HCT116 (cell line): ENCODE results near the gene PDXK. TPM values are rescaled to one million over a fixed set of nuclear protein-coding genes. Genes with fewer than 3 reads are reported as not detected.

Experiments used
- ATAC-seq: fragments of 200-7000 bp; cut with Tn5 transposase; 2 replicates; pipeline ENCODE4 v1.9.1; 2020; ENCODE audit warnings: mild to moderate bottlenecking, moderate library complexity
- BruUV-seq: library from RNA; stranded (reverse); fragments of 400-500 nt; replicated peaks from 2 replicates; lab custom pipeline; 2021; lab: Mats Ljungman, UMichigan
- CTCF ChIA-PET: fragments of 300-600 bp; sonication (Branson Sonifier 250); formaldehyde crosslinking; loops from one replicate; lab custom pipeline; 2021; ENCODE audit warnings: antibody characterized with exemption; lab: Charles Lee
- POLR2A ChIA-PET: fragments of 300-600, 350-600 bp; sonication (Branson Sonifier 250); formaldehyde crosslinking; loops from one replicate; lab custom pipeline; 2021; ENCODE audit warnings: antibody characterized with exemption; lab: Charles Lee
- RAD21 ChIA-PET, 2 experiments: fragments of 300-600 bp; sonication (Branson Sonifier 250); formaldehyde crosslinking; loops; one replicate each; lab custom pipeline; 2023; ENCODE audit warnings: low total read pairs in 2 of 2; ENCODE audit not compliant: uncharacterized antibody in 2 of 2, unreplicated experiment in 2 of 2, low non-redundant PET in 1 of 2; lab: Charles Lee
- DNase-seq: peaks from one replicate; pipeline ENCODE4 v3.0.0-alpha.2; 2010; ENCODE audit warnings: low read depth, low spot score
- H2AFZ ChIP-seq: fragments of 200-600 bp; shearing (Covaris generic), sonication (generic); 2 replicates; pipeline ENCODE4 v1.6.1; 2017; ENCODE audit warnings: low read depth, mixed run types, mixed read lengths, antibody characterized with exemption, low read length; ENCODE audit not compliant: poor library complexity, severe bottlenecking
- H3K27ac ChIP-seq: 2 replicates; pipeline ENCODE4 v1.5.1; 2012; ENCODE audit warnings: low read depth, low read length
- H3K27me3 ChIP-seq: fragments of 200-600 bp; sonication (generic); 2 replicates; pipeline ENCODE4 v1.6.1; 2016; ENCODE audit warnings: mixed run types, low read length, mixed read lengths; ENCODE audit not compliant: insufficient read depth
- H3K36me3 ChIP-seq, 2 experiments: fragments of 200-500 bp in 1 of 2; fragments of 200-600 bp in 1 of 2; sonication (Bioruptor generic) in 1 of 2; sonication (generic) in 1 of 2; 2 replicates each; pipeline versions ENCODE4 v1.5.1 to v1.6.1; 2014 to 2016; ENCODE audit warnings: low read length in 2 of 2, inconsistent platforms in 1 of 2, mixed read lengths in 1 of 2, mixed run types in 1 of 2; ENCODE audit not compliant: insufficient read depth in 2 of 2, control insufficient read depth in 1 of 2
- H3K4me1 ChIP-seq, 2 experiments: fragments of 200-600 bp in 1 of 2; sonication (generic) in 1 of 2; 2 replicates each; pipeline versions ENCODE4 v1.5.1 to v1.6.1; 2012 to 2017; ENCODE audit warnings: low read length in 2 of 2, inconsistent platforms in 1 of 2, mild to moderate bottlenecking in 1 of 2, mixed read lengths in 1 of 2, mixed run types in 1 of 2, moderate library complexity in 1 of 2; ENCODE audit not compliant: insufficient read depth in 2 of 2, control insufficient read depth in 1 of 2
- H3K4me2 ChIP-seq: fragments of 200-600 bp; sonication (generic); 2 replicates; pipeline ENCODE4 v1.6.1; 2017; ENCODE audit warnings: mixed run types, low read length, mixed read lengths
- H3K4me3 ChIP-seq, 2 experiments: fragments of 200-600 bp in 1 of 2; sonication (generic) in 1 of 2; replicated peaks in 1 of 2; 2 replicates each; pipeline ENCODE4 v1.5.1; 2011 to 2016; ENCODE audit warnings: low read length in 2 of 2, control low read depth in 1 of 2, low read depth in 1 of 2, mild to moderate bottlenecking in 1 of 2, mixed read lengths in 1 of 2, mixed run types in 1 of 2
- H3K79me2 ChIP-seq: fragments of 200-600 bp; sonication (generic); 2 replicates; pipeline ENCODE4 v1.6.1; 2017; ENCODE audit warnings: mild to moderate bottlenecking, mixed run types, low read length, moderate library complexity, mixed read lengths; ENCODE audit not compliant: insufficient read depth
- H3K9ac ChIP-seq: fragments of 200-600 bp; sonication (generic); 2 replicates; pipeline ENCODE4 v1.6.1; 2016; ENCODE audit warnings: low read length, mixed read lengths
- H3K9me2 ChIP-seq: fragments of 200-600 bp; sonication (generic), shearing (Covaris generic); 2 replicates; pipeline ENCODE4 v1.6.1; 2017; ENCODE audit warnings: mixed run types, mild to moderate bottlenecking, moderate library complexity; ENCODE audit not compliant: insufficient read depth
- H3K9me3 ChIP-seq, 2 experiments: fragments of 200-500 bp in 1 of 2; fragments of 200-600 bp in 1 of 2; sonication (Bioruptor generic) in 1 of 2; sonication (generic) in 1 of 2; 2 replicates each; pipeline ENCODE4 v1.6.1; 2014 to 2017; ENCODE audit warnings: low read length in 2 of 2, mixed read lengths in 2 of 2, inconsistent platforms in 1 of 2, low read depth in 1 of 2, mild to moderate bottlenecking in 1 of 2, mixed run types in 1 of 2, moderate library complexity in 1 of 2; ENCODE audit not compliant: control insufficient read depth in 1 of 2, insufficient read depth in 1 of 2
- H4K20me1 ChIP-seq: fragments of 200-600 bp; sonication (generic), shearing (Covaris generic); 2 replicates; pipeline ENCODE4 v1.6.1; 2017; ENCODE audit warnings: mixed run types, mild to moderate bottlenecking, moderate library complexity; ENCODE audit not compliant: insufficient read depth
- ELF1 ChIP-seq: IDR thresholded peaks from 2 replicates; pipeline ENCODE4 v1.6.1; 2012; ENCODE audit warnings: low read depth, borderline replicate concordance
- EZH2 ChIP-seq: fragments of 200-600 bp; sonication (generic); IDR thresholded peaks from 2 replicates; pipeline ENCODE4 v1.6.1; 2017; ENCODE audit warnings: antibody characterized with exemption, mixed run types
- JUND ChIP-seq: IDR thresholded peaks from 2 replicates; pipeline ENCODE4 v1.6.1; 2012
- RAD21 ChIP-seq: IDR thresholded peaks from 2 replicates; pipeline ENCODE4 v1.6.1; 2012; ENCODE audit warnings: low read depth, mild to moderate bottlenecking
- REST ChIP-seq: IDR thresholded peaks from 2 replicates; pipeline ENCODE4 v1.6.1; 2012; ENCODE audit warnings: low read depth
- SP1 ChIP-seq: IDR thresholded peaks from 2 replicates; pipeline ENCODE4 v1.6.1; 2012; ENCODE audit warnings: low read depth
- SRF ChIP-seq: IDR thresholded peaks from 2 replicates; pipeline ENCODE4 v1.6.1; 2012; ENCODE audit warnings: low read depth
- ZFX ChIP-seq: fragments of 450-650 bp; IDR thresholded peaks from 2 replicates; pipeline ENCODE4 v1.6.1; 2017
- intact Hi-C: fragments of 100-400 bp; cut with micrococcal nuclease; formaldehyde crosslinking; loops from 2 replicates; pipeline ENCODE4 v1.10.0; 2022
- total RNA-seq: library from RNA; stranded (reverse); gene quantifications from one replicate; pipeline ENCODE4 v1.2.1, GENCODE V29; 2021; ENCODE audit not compliant: unreplicated experiment
- TF ChIP-seq, protein P1 (sequence below): IDR thresholded peaks from 2 replicates; pipeline ENCODE4 v1.6.1; 2012

Gene PDXK
- total RNA-seq, 1 experiment from 2014 or later = 127 TPM

- ATAC-seq = no peak
- ChIA-PET RAD21 (no interaction called here), CTCF (no interaction called here), POLR2A (no interaction called here)
- H2AFZ ChIP-seq = no peak overlapping the region
- TF ChIP-seq SP1 (no peak), ELF1 (no peak), JUND (no peak), REST (no peak), SRF (no peak), ZFX (no peak), RAD21 (no peak), EZH2 (no peak)
- TF ChIP-seq, protein P1, sequence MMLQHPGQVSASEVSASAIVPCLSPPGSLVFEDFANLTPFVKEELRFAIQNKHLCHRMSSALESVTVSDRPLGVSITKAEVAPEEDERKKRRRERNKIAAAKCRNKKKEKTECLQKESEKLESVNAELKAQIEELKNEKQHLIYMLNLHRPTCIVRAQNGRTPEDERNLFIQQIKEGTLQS = no peak
- H3K9me2 ChIP-seq = no peaks in the 10 kb centered on the region
- no peak overlapping the region for H3K27ac ChIP-seq
- intact Hi-C loops = no loop called here
- H4K20me1 ChIP-seq = peaks cover 5% of the 10 kb centered on the region; the same call in 1 of the 2 replicates
- no peak overlapping the region for H3K9ac ChIP-seq
- peaks cover 50 to 73% of the 10 kb centered on the region in 2 experiments for H3K4me1 ChIP-seq
- no peaks in the 10 kb centered on the region for H3K27me3 ChIP-seq
- TSS peak; percentile 8 for BruUV-seq
- H3K36me3 ChIP-seq = peaks cover 3 to 22% of the 10 kb centered on the region in 2 experiments; a peak in 1 of 4 replicates
- no peaks in the 10 kb centered on the region for H3K9me3 ChIP-seq
- H3K79me2 ChIP-seq = peaks cover 93% of the 10 kb centered on the region
- no peak overlapping the region for H3K4me2 ChIP-seq
- no peak for DNase-seq
- no peak overlapping the region for H3K4me3 ChIP-seq
Observed at GRCh38 chr21:43723648-43724047, 4.7 kb downstream of the PDXK start.
